SIG-M5 (cell line): ENCODE results near the gene NME3.

Experiments used
- DNase-seq: peaks from one replicate; lab custom pipeline; 2025; lab: John Stamatoyannopoulos, UW

Gene NME3

DNA sequence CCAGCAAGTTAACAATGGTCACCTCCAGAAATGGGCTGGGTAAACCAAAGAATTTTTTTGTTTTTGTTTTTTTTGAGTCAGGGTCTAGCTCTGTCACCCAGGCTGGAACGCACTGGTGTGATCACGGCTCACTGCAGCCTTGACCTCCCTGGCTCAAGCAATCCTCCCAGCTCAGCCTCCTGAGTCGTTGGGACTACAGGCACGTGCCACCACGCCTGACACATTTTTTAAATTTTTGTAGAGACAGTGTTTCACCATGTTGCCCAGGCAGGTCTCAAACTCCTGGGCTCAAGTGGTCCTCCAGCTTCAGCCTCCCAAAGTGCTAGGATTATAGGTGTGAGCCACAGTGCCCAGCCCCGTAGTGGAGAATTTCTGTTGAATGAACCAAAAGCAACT, 9.3 kb upstream of the NME3 start:
- DNase-seq, result no peak

DNA sequence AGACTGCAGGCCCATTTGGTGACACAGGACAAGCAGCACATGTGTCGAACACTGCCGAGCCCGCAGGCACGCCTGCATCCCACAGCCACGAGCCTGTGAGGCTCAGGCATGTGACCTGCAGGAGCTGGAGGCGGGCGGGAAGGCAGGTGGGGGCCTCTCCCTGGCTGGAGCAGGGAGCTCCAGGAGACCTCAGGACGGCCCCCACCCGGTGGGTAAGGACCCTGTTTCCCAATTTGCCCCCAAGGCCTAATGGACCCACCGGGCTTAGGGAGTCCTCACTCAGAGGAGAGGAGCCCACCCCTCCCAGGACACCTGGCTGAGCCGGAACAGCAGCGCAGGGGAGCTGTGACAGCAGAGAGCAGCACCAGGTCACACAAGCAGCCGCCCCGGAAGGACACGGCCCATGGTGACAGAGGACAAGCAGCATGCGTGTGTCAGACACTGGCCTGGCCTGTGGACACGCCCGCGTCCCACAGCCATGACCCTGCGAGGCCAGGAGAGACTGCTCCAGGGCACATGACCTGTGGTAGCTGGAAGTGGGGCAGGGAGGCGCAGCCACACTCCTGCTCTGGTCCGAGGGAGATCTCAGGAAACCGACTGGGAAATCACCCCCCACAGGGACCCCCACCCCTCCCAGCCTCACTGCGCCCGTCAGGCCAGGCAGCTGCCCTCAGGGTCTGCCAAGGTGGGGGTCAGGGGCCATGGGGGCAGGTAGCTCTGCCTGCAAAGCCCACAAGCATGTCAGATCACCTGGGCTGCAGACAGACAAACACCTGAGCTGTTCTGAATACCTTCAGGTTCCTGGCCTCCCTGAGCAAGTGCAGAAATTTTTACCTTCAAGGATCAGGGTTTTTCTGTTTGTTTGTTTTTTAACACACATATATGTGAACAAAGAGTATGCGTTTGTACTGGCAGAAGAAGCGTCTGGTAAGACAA, 8.7 kb upstream of the NME3 start:
- DNase-seq, result no peak

DNA sequence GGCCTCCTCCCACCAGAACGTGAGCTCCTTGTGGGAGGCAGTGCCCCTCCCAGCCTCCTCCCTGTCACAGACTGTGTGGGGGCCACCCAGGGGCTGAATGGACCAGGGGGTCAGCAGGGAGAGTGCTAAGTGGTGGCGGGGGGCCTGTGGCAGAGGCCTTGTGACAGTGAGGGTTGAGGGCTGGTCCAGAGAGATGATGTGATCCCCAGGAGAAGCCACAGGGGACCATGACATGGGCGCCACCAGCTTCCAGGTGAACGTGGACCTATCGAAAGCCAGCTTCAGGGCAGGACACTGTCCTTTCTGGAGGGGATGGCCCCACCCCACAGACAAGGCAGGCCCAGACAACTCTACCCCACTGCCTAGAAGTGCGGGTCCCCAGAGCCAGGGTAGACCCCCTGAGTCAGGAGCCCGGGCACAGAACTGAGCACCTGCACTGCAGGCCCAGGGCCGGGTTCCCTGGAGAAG, 7.9 kb upstream of the NME3 start:
- no peak for DNase-seq

- no peak for DNase-seq
Measured at GRCh38 chr16:1778200-1779179, 7.1 kb upstream of the NME3 start.

GRCh38 chr16:1777375-1778199, 6.2 kb upstream of the NME3 start:
- no peak for DNase-seq

- DNase-seq, result no peak
Measured at GRCh38 chr16:1776991-1777374, 5.6 kb upstream of the NME3 start.

GRCh38 chr16:1776672-1776955, 5.3 kb upstream of the NME3 start:
- DNase-seq, result no peak

DNA sequence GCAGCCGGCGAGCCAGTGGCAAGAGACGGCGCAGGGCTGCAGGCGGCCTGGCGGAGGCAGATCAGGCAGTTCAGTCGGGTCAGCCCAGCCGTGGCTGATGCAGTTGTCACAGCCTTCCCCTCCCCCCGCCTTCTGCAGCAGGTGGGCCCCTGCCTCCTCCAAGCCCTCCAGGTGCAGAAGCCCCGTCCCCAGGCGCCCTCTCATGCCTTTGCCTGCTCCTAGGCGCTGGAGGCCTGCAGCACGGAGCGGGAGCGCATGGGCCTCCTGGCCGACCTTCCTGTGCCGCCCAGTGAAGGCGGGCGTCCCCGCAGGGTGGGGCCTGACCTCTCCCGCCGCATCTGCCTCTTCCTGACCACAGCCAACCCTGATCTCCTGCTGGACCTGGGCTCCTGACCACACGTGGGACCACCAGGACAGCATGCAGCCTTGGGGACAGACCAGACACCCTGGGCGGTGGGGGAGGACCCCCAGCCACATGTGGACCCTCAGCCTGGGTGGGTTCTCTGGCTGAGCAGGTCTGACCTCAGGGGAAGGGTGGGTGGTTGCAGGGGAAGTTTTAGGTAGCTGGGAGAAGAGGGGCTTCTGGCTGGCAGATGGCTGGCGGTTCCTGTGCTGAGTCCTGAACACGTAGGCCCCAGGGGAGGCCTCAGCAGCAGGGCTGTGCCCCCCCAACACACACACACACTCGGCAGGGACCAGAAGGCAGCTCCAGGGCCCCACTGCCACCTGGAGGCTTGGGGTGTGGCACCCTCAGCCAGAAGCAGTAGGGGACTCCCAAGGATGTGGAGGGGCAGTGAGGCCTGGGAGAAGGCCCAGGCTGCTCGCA, 4.7 kb upstream of the NME3 start:
- no peak for DNase-seq

DNA sequence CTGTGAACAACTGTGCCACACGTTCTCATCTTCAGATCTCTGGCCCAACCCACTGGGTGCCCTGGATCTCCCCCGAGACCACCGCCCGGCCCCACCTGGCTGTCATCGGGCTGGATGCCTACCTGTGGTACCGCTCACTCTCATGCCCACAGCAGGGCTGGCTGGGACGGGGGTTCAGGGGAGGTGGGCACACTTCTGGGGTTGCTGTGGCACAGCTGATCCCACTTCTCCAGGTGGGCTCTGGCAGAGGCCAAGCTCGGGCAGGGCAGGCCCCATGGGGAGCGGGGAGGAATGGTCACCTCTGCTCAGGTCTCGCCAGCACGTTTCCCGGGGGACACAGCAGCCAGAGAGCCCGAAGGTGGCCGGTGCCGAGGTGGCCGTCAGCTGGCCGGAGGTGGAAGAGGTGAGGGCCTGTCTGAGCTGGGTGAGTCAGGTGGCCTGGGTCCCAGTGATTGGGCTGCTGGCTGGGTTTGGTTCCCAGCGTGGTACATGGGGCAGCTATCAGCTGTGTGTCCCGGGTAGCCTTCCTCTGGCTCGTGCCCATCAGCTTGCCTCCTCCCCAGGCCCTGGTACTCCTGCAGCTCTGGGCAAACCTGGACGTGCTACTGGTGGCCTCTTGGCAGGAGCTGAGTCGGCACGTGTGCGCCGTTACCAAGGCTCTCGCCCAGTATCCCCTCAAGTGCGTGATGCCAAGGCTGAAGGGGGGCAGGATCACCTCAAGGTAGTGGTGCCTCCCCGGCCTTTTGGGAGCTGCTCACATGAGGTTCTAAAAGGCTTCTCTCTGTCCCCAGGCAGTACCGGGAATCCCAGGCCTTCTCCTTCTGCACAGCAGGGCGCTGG, 3.9 kb upstream of the NME3 start:
- DNase-seq, result no peak

DNA sequence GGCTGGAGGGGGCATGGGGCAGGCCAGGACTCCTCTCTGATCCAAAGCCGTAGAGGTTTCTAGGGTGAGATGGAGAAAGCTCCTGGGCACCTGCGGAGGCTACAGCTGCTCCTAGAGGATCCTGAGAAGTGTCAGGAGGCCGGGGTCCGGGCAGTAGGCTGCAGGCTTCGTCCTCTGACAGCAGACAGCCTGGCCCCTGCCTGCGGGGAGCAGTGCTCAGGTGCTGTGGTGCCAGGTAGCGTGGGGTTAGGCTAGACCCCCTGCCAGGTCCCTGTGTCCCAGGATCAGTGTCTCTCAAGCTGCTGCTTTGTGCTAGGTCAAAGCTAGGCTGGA, 3.1 kb upstream of the NME3 start:
- no peak for DNase-seq

GRCh38 chr16:1773703-1774447, 2.5 kb upstream of the NME3 start:
- DNase-seq, result no peak

GRCh38 chr16:1772908-1773702, 1.8 kb upstream of the NME3 start, which contains the start of gene MRPS34:
MRPS34 (minus strand) TSS chr16:1773134; CDS start chr16:1773119, 15 bp downstream.
- DNase-seq, result no peak

DNA sequence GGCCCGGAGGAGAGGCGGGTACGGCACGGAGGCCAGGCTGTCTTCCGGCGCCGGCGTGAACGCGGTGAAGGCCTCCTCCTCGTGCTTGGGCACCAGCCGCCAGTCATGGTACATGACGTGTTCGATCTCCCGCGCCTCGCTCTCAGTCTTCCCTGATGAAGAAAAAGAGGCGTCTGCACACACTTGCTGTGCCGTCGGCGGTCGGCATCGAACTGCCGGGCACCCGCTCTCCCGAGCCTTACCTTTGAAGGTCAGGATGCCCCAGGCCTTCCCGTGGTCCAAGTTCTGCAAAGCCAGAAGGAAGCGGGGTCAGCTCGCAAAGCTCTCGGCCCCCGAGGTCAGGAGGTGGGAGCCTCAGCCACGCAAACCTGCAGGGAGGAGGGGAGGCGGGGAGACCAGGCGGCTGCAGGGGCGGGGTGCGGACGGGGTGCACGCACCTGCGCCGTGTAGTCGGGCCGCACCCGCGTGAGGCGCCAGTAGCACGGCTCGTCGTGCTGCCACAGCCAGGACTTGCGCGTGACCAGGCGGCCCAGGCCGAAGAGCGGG, 1.1 kb upstream of the NME3 start, which contains the start of gene EME2:
Gene EME2 (plus strand): TSS at position 449 of the 546 bp plus-strand sequence. CDS start 418 bp downstream, outside the sequence.
- no peak for DNase-seq

- DNase-seq, result no peak
Measured at GRCh38 chr16:1771864-1772361, 570 bp upstream of the NME3 start.

DNA sequence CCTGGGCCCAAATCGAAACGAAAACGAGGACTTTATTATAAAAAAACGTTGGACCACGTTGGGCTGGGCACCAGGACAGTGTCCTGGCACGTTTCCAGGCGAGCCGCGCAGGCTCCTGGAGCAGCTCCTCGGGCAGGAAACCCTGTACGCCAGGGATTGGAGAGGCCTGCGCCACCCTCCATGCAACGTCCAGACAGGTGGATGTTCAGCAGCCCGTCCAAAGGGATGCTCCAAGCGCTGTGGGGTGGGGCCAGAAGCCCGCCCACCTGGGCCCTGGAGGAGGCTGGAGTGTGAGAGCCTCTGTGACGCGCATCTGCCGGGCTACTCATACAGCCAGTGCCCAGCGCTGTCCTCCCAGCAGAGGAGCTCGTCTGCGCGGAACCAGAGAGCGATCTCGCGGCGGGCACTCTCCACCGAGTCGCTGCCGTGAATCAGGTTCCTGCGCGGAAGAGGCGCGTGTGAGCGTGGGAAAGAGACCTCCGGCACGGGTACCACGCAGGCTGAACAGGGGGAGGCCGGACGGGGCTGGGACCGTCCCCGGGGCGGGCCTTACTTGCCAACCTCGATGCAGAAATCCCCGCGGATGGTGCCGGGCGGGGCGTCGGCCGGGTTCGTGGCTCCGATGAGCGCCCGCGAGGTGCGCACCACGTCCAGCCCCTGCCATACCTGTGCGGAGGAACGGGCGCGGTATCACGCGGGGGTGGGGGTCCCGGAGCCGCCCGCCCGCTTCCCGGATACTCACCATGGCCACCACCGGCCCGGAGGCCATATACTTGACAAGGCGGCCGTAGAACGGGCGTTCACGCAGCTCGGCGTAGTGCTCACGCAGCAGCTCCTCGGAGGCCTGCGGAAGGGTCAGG, 785 bp downstream of the NME3 start:
- no peak for DNase-seq

GRCh38 chr16:1769402-1770300, 1.7 kb downstream of the NME3 start:
- DNase-seq, result no peak
